HepG2 (cell line): ENCODE results near the gene HSPA5. TPM values are rescaled to one million over a fixed set of nuclear protein-coding genes. Genes with fewer than 3 reads are reported as not detected.
A peak's percentile ranks its signal among the peaks of the same experiment; 100 is the strongest.

Source experiments
- ETS1 ChIP-seq: sonication (generic); formaldehyde crosslinking; IDR thresholded peaks from 2 replicates; pipeline ENCODE4 v1.4.0; 2020; ENCODE audit warnings: missing genetic modification reagents
- FOXK2 ChIP-seq: fragments of 450-650 bp; IDR thresholded peaks from 2 replicates; pipeline ENCODE4 v1.6.1; 2016
- HNF1A ChIP-seq, 2 experiments: sonication (generic) in 1 of 2; formaldehyde crosslinking in 1 of 2; IDR thresholded peaks; 2 replicates each; pipeline versions ENCODE4 v1.4.0 to v1.6.1; 2016 to 2020; ENCODE audit warnings: borderline replicate concordance in 1 of 2, low read depth in 1 of 2, mild to moderate bottlenecking in 1 of 2, missing genetic modification reagents in 1 of 2
- KIAA2018 ChIP-seq: sonication (generic); formaldehyde crosslinking; IDR thresholded peaks from 2 replicates; pipeline ENCODE4 v1.5.0; 2020; ENCODE audit warnings: mild to moderate bottlenecking, missing genetic modification reagents, borderline replicate concordance
- MAF1 ChIP-seq: sonication (generic); formaldehyde crosslinking; IDR thresholded peaks from 2 replicates; pipeline ENCODE4 v1.5.0; 2020; ENCODE audit warnings: missing genetic modification reagents, borderline replicate concordance
- NFYC ChIP-seq: IDR thresholded peaks from 2 replicates; pipeline ENCODE4 v1.6.1; 2016; ENCODE audit warnings: missing genetic modification reagents, missing compliant biosample characterization
- TFE3 ChIP-seq: IDR thresholded peaks from 2 replicates; pipeline ENCODE4 v1.6.1; 2016
- WIZ ChIP-seq: sonication (generic); formaldehyde crosslinking; IDR thresholded peaks from 2 replicates; pipeline ENCODE4 v1.5.1; 2020; ENCODE audit warnings: mild to moderate bottlenecking, missing genetic modification reagents
- ZNF224 ChIP-seq: sonication (generic); formaldehyde crosslinking; IDR thresholded peaks from 2 replicates; pipeline ENCODE4 v1.5.0; 2020; ENCODE audit warnings: mild to moderate bottlenecking, missing genetic modification reagents
- ZNF335 ChIP-seq: sonication (generic); formaldehyde crosslinking; IDR thresholded peaks from 2 replicates; pipeline ENCODE4 v1.4.0; 2020; ENCODE audit warnings: missing genetic modification reagents
- ZNF644 ChIP-seq: IDR thresholded peaks from 2 replicates; pipeline ENCODE4 v1.6.1; 2016; ENCODE audit warnings: low read depth
- ZNF709 ChIP-seq: sonication (generic); formaldehyde crosslinking; IDR thresholded peaks from 2 replicates; pipeline ENCODE4 v1.5.0; 2020; ENCODE audit warnings: mild to moderate bottlenecking, missing genetic modification reagents
- polyA plus RNA-seq, 8 experiments: library from polyadenylated mRNA; depleted of rRNA in 3 of 8; stranded (reverse) in 7 of 8; unstranded in 1 of 8; fragments of >200 nt; fragmentation: Illumina TruSeq in 4 of 8; extraction: Trizol in 4 of 8; gene quantifications; 2 replicates each; pipeline versions ENCODE4 v1.2.1 to v1.2.3, GENCODE V29; 2011 to 2016; ENCODE audit warnings: low read depth in 4 of 8, missing spikeins in 1 of 8, mixed read lengths in 1 of 8; ENCODE audit not compliant: insufficient read depth in 1 of 8
- total RNA-seq, 5 experiments: library from RNA; depleted of rRNA; stranded (reverse); fragments of >200 nt; fragmentation: Illumina TruSeq; extraction: Trizol; gene quantifications; 2 replicates each; pipeline ENCODE4 v1.2.3, GENCODE V29; 2016; ENCODE audit warnings: low read depth in 1 of 5

Gene HSPA5
- total and polyA plus RNA-seq, 2 of the 13 experiments (the other 11 are each of a cell fraction or from before 2014, with no cell fraction given): 201 to 206 TPM

- TF ChIP-seq TFE3 (CRISPR knock-in tag) (no peak), NFYC (CRISPR knock-in tag) (no peak), WIZ (no peak), ZNF335 (CRISPR knock-in tag) (peak; percentile 59; the same call in 1 of the 2 replicates), KIAA2018 (no peak), MAF1 (CRISPR knock-in tag) (no peak), ETS1 (CRISPR knock-in tag) (no peak), ZNF224 (no peak), HNF1A (IDR thresholded peaks at IDR 0.05; ENCODE audit: low read depth) (no peak), HNF1A (CRISPR knock-in tag; IDR thresholded peaks at IDR 0.05; ENCODE audit: borderline replicate concordance) (peak; percentile 67; the same call in 1 of the 2 replicates), ZNF709 (0 out of 2 replicates have a peak, but pooled peaks have one; percentile 28), ZNF644 (CRISPR knock-in tag) (no peak), FOXK2 (peak; percentile 54; the same call in 1 of the 2 replicates)
These were observed 51.5 kb downstream of the HSPA5 start, which contains the start of gene PPP6C (continued) for GRCh38 chr9:125189361-125190289.
